Caco-2 (cell line): ENCODE measurements around the gene TICAM2. TPM values are rescaled to one million over a fixed set of nuclear protein-coding genes. Genes with fewer than 3 reads are reported as not detected.

Experiments
- BruUV-seq: library from RNA; stranded (reverse); fragments of 400-500 nt; replicated peaks from 2 replicates; lab custom pipeline; 2021; lab: Mats Ljungman, UMichigan
- CTCF ChIA-PET: fragments of 300-600 bp; sonication (Branson Sonifier 250); formaldehyde crosslinking; loops from one replicate; lab custom pipeline; 2022; ENCODE audit warnings: antibody characterized with exemption; lab: Charles Lee
- POLR2A ChIA-PET: fragments of 300-600 bp; sonication (Branson Sonifier 250); formaldehyde crosslinking; loops from one replicate; lab custom pipeline; 2022; ENCODE audit warnings: antibody characterized with exemption; lab: Charles Lee
- DNase-seq, 2 experiments: peaks; one replicate each; pipeline versions ENCODE4 v3.0.0 to v3.0.0-alpha.2; 2020 to 2022
- H3K27me3 ChIP-seq: replicated peaks from 2 replicates; pipeline ENCODE4 v1.6.0; 2011; ENCODE audit warnings: low read length; ENCODE audit not compliant: control insufficient read depth, insufficient read depth
- H3K36me3 ChIP-seq: 2 replicates; pipeline ENCODE4 v1.5.1; 2011; ENCODE audit warnings: low read length; ENCODE audit not compliant: control insufficient read depth, insufficient read depth
- H3K4me1 ChIP-seq: fragments of 250-450 bp; sonication (Bioruptor Pico); 2 replicates; pipeline ENCODE4 v1.5.1; 2020; ENCODE audit warnings: mild to moderate bottlenecking
- H3K4me3 ChIP-seq: 2 replicates; pipeline ENCODE4 v1.5.1; 2011; ENCODE audit warnings: low read depth, mild to moderate bottlenecking, control low read depth, low read length
- H3K9me3 ChIP-seq: fragments of 250-450 bp; sonication (Bioruptor Pico); 2 replicates; pipeline ENCODE4 v1.5.1; 2020; ENCODE audit warnings: mild to moderate bottlenecking, moderate library complexity
- H3K27ac Mint-ChIP-seq: one replicate; pipeline ENCODE4 v1.8.0; 2022; ENCODE audit warnings: mixed read lengths; ENCODE audit not compliant: unreplicated experiment
- H3K27me3 Mint-ChIP-seq: one replicate; pipeline ENCODE4 v1.8.0; 2022; ENCODE audit warnings: mixed read lengths; ENCODE audit not compliant: insufficient read depth, unreplicated experiment
- H3K36me3 Mint-ChIP-seq: one replicate; pipeline ENCODE4 v1.8.0; 2022; ENCODE audit warnings: mild to moderate bottlenecking, mixed read lengths; ENCODE audit not compliant: insufficient read depth, unreplicated experiment
- H3K4me1 Mint-ChIP-seq: one replicate; pipeline ENCODE4 v1.8.0; 2022; ENCODE audit warnings: low read depth, mixed read lengths; ENCODE audit not compliant: unreplicated experiment
- H3K4me3 Mint-ChIP-seq: one replicate; pipeline ENCODE4 v1.8.0; 2022; ENCODE audit warnings: mild to moderate bottlenecking, moderate library complexity, mixed read lengths; ENCODE audit not compliant: unreplicated experiment
- H3K9me3 Mint-ChIP-seq: one replicate; pipeline ENCODE4 v1.8.0; 2022; ENCODE audit warnings: mixed read lengths; ENCODE audit not compliant: unreplicated experiment
- CTCF ChIP-seq, 2 experiments: fragments of 200-600 bp in 1 of 2; IDR thresholded peaks; 1 replicate in 1 of 2; 2 replicates in 1 of 2; pipeline versions ENCODE4 v1.5.1 to v1.8.0; 2011 to 2022; ENCODE audit warnings: antibody characterized with exemption in 1 of 2, control low read depth in 1 of 2, inconsistent platforms in 1 of 2, low read depth in 1 of 2, low read length in 1 of 2, mild to moderate bottlenecking in 1 of 2, moderate library complexity in 1 of 2; ENCODE audit not compliant: insufficient read depth in 1 of 2, severe bottlenecking in 1 of 2, unreplicated experiment in 1 of 2
- intact Hi-C: fragments of 100-400 bp; cut with micrococcal nuclease; formaldehyde crosslinking; loops from one replicate; pipeline ENCODE4 v1.10.0; 2022; ENCODE audit not compliant: unreplicated experiment
- total RNA-seq: library from RNA; stranded (reverse); gene quantifications from 2 replicates; pipeline ENCODE4 v1.2.3, GENCODE V29; 2022

TICAM2 gene
- total RNA-seq, 1 experiment from 2014 or later, result 0.91 TPM

- TSS peak; percentile 31 for BruUV-seq
- Mint-ChIP-seq H3K4me1 (peaks cover 7% of the 10 kb centered on the region), H3K9me3 (no peaks in the 10 kb centered on the region), H3K27me3 (no peaks in the 10 kb centered on the region), H3K36me3 (peaks cover 65% of the 10 kb centered on the region), H3K27ac (peak overlapping the region; percentile 93), H3K4me3 (peak overlapping the region; percentile 80)
- H3K27me3 ChIP-seq, result no peaks in the 10 kb centered on the region
- intact Hi-C loops, result loop anchor here (5.0 kb wide), 3 partner anchors 126 to 299 kb away; partner anchors contain the start of genes AP3S1, ATG12 and PGGT1B
- no peak for TF ChIP-seq CTCF (IDR thresholded peaks at IDR 0.05; ENCODE audit: insufficient read depth in 1 of 2, low read depth in 1 of 2, low read length in 1 of 2, severe bottlenecking in 1 of 2, unreplicated experiment in 1 of 2)
- ChIA-PET POLR2A (interaction anchor here (0.6 to 0.8 kb wide), 2 partner anchors 14 to 263 kb away, joined by 3 to 5 read pairs; no protein-coding TSS in a partner anchor), CTCF (interaction anchor here (0.8 to 1.8 kb wide), 3 partner anchors 18 to 234 kb away, joined by 3 to 14 read pairs (median 14); no protein-coding TSS in a partner anchor)
- H3K4me3 ChIP-seq, result peak overlapping the region; percentile 96
- H3K36me3 ChIP-seq, result no peaks in the 10 kb centered on the region; the same call in 1 of the 2 replicates
- DNase-seq, result peak in 1 of 2 experiments; percentile 33
- H3K4me1 ChIP-seq, result peaks cover 24% of the 10 kb centered on the region
- H3K9me3 ChIP-seq, result peaks cover 10% of the 10 kb centered on the region
Measured at GRCh38 chr5:115543365-115544042, 58.8 kb downstream of the TICAM2 start.

GRCh38 chr5:115542651-115543364 lies 59.5 kb downstream of the TICAM2 start:
- Histone ChIP-seq H3K36me3 (no peaks in the 10 kb centered on the region; the same call in 1 of the 2 replicates), H3K4me3 (peak overlapping the region; percentile 96), H3K4me1 (peaks cover 24% of the 10 kb centered on the region), H3K9me3 (peaks cover 10% of the 10 kb centered on the region), H3K27me3 (no peaks in the 10 kb centered on the region)
- Mint-ChIP-seq H3K27me3 (no peaks in the 10 kb centered on the region), H3K27ac (peak overlapping the region; percentile 93), H3K4me1 (peaks cover 7% of the 10 kb centered on the region), H3K9me3 (no peaks in the 10 kb centered on the region), H3K4me3 (peak overlapping the region; percentile 80), H3K36me3 (peaks cover 67% of the 10 kb centered on the region)
- no peak for DNase-seq
- CTCF ChIA-PET, result interaction anchor here (1.0 to 1.8 kb wide), 2 partner anchors 17 to 32 kb away, joined by 3 to 14 read pairs; no protein-coding TSS in a partner anchor
- BruUV-seq, result no TSS peak
- intact Hi-C loops, result loop anchor here (5.0 kb wide), 3 partner anchors 126 to 299 kb away; partner anchors contain the start of genes AP3S1, ATG12 and PGGT1B
- POLR2A ChIA-PET, result interaction anchor here (0.8 kb wide), 1 partner anchor 264 kb away, joined by 3 read pairs; no protein-coding TSS in a partner anchor
- TF ChIP-seq CTCF (IDR thresholded peaks at IDR 0.05; ENCODE audit: insufficient read depth in 1 of 2, low read depth in 1 of 2, low read length in 1 of 2, severe bottlenecking in 1 of 2, unreplicated experiment in 1 of 2), result no peak

GRCh38 chr5:115542086-115542485 lies 60.2 kb downstream of the TICAM2 start:
- H3K4me3 ChIP-seq, result peak overlapping the region; percentile 96
- TF ChIP-seq CTCF (IDR thresholded peaks at IDR 0.05; ENCODE audit: insufficient read depth in 1 of 2, low read depth in 1 of 2, low read length in 1 of 2, severe bottlenecking in 1 of 2, unreplicated experiment in 1 of 2), result no peak
- Mint-ChIP-seq H3K27ac (no peak overlapping the region), H3K4me1 (peaks cover 7% of the 10 kb centered on the region), H3K27me3 (no peaks in the 10 kb centered on the region), H3K4me3 (peak overlapping the region; percentile 80), H3K9me3 (no peaks in the 10 kb centered on the region), H3K36me3 (peaks cover 67% of the 10 kb centered on the region)
- ChIA-PET POLR2A (no interaction called here), CTCF (no interaction called here)
- intact Hi-C loops, result loop anchor here (5.0 kb wide), 3 partner anchors 125 to 300 kb away; partner anchors contain the start of genes AP3S1, ATG12 and PGGT1B
- no TSS peak for BruUV-seq
- H3K27me3 ChIP-seq, result no peaks in the 10 kb centered on the region
- H3K9me3 ChIP-seq, result peaks cover 10% of the 10 kb centered on the region
- no peak for DNase-seq
- no peaks in the 10 kb centered on the region; the same call in 1 of the 2 replicates for H3K36me3 ChIP-seq
- H3K4me1 ChIP-seq, result peaks cover 24% of the 10 kb centered on the region
